NAMALWA (cell line): ENCODE results near the gene TUBB4A.
"Not testable (repeated sequence)": the region's sequence is repeated elsewhere in the genome, so short reads cannot be mapped to it uniquely, and the experiment has no call there.

ENCODE experiments used
- DNase-seq: peaks from one replicate; pipeline ENCODE4 v3.0.0-alpha.2; 2015; ENCODE audit warnings: low spot score

TUBB4A gene

GRCh38 chr19:6501740-6502648 lies at the start of gene TUBB4A:
TSS of gene TUBB4A (minus strand) at chr19:6502309. CDS start at chr19:6502212, 97 bp downstream.
- peak; percentile 50 for DNase-seq

GRCh38 chr19:6551091-6551490 lies 49.0 kb upstream of the TUBB4A start:
- no peak for DNase-seq

DNA sequence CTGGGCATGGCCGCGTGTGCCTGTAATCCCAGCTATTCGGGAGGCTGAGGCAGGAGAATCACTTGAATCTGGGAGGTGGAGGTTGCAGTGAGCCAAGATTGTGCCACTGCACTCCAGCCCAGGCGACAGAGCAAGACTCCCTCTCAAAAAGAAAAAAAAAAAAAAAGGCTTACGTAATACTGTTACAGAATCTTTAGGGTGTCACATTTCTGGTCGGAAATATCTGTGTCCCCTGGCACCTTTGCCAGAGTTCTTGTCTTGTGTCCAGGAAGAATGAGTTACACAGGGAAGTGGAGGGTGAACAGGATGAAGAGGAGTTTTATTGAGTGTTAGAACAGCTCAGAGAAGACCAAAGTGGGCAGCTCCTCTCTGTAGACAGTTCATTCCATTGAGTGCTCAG lies 48.6 kb upstream of the TUBB4A start:
- not testable (repeated sequence) for DNase-seq

DNA sequence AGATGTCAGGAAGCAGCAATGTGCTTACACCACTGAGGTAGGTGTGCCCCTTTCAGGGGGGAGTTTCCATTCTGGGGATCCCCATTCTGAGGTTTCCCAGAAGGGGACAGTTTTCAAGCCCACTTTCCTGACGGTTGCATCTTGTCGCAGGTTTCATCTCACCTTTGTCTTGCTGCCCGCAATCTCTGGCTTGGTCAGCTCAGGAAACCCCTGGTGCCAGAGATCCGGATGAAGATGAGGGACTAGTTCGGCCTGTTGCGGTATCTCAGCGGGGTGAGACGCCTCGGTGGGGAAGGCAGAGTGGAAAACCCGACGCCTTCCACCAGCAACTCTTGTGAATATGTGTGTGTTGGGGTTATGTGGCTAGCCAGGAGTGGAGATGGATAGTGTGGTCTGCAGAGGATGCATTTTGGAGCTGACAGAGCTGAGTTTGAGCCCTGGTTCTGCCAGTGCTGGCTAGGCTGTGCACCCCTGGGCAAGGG lies 41.8 kb upstream of the TUBB4A start:
- DNase-seq, result no peak

- DNase-seq, result peak; percentile 58
Measured at GRCh38 chr19:6540918-6541689, 39.0 kb upstream of the TUBB4A start.

GRCh38 chr19:6539514-6539913 lies 37.4 kb upstream of the TUBB4A start:
- no peak for DNase-seq

GRCh38 chr19:6535558-6536137 lies 33.5 kb upstream of the TUBB4A start:
- DNase-seq, result no peak

DNA sequence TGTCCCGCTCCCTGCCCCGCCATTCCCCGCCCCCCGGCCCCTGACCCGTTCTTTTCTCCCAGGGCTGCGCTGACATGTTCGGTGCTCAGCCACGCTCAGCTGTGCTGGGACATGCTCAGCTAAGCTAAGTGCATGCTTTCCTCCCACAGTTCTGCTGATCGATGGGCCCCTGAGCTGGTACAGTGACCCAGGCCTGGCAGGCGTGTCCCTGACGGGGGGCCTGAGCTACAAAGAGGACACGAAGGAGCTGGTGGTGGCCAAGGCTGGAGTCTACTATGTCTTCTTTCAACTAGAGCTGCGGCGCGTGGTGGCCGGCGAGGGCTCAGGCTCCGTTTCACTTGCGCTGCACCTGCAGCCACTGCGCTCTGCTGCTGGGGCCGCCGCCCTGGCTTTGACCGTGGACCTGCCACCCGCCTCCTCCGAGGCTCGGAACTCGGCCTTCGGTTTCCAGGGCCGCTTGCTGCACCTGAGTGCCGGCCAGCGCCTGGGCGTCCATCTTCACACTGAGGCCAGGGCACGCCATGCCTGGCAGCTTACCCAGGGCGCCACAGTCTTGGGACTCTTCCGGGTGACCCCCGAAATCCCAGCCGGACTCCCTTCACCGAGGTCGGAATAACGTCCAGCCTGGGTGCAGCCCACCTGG lies 32.5 kb upstream of the TUBB4A start:
- no peak for DNase-seq

DNA sequence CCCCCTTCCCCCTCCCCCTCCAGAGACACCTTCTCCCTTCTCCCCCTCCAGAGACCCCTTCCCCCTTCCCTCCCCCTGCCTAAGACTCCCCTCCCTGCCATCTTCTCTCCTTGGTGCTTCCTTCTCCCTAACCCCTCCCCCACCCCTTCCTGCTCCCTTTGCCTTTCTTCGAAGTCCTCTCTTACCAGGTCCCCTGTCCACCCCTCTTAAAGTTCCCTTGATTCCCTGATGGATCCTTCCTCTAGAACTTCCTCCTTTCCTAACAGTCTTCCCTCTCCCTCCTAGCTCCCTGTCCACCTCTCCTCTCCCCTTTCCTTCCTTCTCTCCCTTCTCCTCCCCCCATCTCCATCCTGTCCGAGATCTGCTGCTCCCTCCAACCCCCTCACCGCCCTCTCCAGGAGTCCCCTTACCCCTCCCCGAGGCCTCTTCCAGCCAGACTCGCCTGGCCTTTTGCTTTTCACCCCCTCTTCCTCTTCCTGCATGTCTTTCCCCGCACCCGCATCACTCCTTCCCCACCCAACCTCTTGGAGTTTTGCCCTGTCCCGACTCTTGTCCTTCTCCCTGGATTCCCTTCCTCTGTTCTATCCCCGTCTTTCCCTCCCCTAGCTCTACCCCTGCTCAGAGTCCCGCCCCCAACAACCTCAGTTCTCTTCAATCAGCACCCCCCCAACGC lies 31.8 kb upstream of the TUBB4A start:
- DNase-seq, result no peak

GRCh38 chr19:6533000-6533328 lies 30.9 kb upstream of the TUBB4A start:
- no peak for DNase-seq

- peak; percentile 64 for DNase-seq
Measured at GRCh38 chr19:6532244-6532999, 30.3 kb upstream of the TUBB4A start.

- DNase-seq, result no peak
Measured at GRCh38 chr19:6531956-6532243, 29.8 kb upstream of the TUBB4A start.

GRCh38 chr19:6531163-6531955 lies 29.2 kb upstream of the TUBB4A start:
- no peak for DNase-seq

DNA sequence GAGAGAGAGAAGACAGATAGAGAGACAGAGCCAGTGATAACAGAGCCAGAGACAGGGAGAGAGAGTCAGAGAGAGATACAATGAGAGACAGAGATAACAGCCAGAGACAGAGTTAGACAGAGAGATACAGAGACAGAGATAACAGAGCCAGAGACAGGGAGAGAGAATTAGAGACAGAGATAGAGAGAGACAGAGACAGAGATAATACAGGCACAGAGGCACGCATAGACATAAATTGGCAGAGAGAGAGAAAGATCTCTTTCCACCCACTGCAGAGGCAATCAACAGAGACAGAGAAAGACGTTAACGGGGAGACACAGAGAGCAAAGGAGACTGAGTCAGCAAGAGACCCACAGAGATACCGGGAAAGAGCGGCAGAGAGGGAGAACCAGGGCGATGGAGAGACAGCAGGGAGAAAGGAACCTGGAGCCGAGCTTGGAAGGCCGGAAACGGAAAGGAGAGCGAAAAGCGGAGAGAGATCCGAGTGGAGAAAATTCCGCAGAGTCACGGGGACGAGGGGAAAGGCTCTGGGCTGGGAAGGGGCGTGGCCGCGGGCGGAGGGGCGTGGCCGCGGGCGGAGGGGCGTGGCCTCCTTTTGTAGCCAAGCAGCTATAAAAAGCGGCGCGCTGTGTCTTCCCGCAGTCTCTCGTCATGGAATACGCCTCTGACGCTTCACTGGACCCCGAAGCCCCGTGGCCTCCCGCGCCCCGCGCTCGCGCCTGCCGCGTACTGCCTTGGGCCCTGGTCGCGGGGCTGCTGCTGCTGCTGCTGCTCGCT lies 28.5 kb upstream of the TUBB4A start, which contains the start of gene TNFSF9:
Gene TNFSF9, plus strand, starts transcription at position 641 of the 777 bp plus-strand sequence. Its CDS starts 11 bp downstream, at position 652.
- peak; percentile 91 for DNase-seq

- no peak for DNase-seq
Measured at GRCh38 chr19:6529937-6530385, 27.9 kb upstream of the TUBB4A start.

- DNase-seq, result no peak
Measured at GRCh38 chr19:6529351-6529750, 27.2 kb upstream of the TUBB4A start.

DNA sequence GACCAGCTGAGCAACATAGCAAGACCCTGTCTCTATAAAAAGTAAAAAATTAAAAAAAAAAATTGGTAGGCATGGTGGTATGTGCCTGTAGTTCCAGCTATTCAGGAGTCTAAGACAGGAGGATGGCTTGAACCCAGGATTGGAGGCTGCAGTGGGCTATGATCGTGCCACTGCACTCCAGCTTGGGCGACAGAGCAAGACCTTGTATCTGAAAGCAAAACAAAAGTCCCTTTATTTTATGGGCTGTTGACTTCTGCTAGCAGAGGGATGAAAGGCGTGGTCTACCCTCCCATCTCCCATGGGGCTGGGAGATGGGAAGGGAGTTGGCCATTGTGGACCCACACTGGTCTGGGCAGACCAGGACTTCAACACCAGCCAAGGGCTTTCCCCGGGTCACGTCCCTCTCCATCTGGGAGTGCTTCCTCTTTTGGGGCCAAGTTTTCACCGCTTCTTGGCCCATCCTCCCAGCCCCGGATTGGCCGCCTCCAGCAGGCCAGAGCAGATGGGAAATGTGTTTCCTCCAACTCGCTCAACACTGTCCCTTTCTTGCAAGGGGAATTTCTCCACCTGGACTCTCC lies 26.5 kb upstream of the TUBB4A start:
- DNase-seq, result peak; percentile 84

- peak; percentile 96 for DNase-seq
Measured at GRCh38 chr19:6527893-6528543, 25.9 kb upstream of the TUBB4A start.
